ENCODE measurements around the gene NMD3. TPM values are rescaled to one million over a fixed set of nuclear protein-coding genes. Genes with fewer than 3 reads are reported as not detected.

NMD3 gene
- total and polyA plus RNA-seq, 9 of the 15 experiments (the other 6 are each of a cell fraction or from before 2014, with no cell fraction given): 63.5 to 178 (median 111) TPM

DNA sequence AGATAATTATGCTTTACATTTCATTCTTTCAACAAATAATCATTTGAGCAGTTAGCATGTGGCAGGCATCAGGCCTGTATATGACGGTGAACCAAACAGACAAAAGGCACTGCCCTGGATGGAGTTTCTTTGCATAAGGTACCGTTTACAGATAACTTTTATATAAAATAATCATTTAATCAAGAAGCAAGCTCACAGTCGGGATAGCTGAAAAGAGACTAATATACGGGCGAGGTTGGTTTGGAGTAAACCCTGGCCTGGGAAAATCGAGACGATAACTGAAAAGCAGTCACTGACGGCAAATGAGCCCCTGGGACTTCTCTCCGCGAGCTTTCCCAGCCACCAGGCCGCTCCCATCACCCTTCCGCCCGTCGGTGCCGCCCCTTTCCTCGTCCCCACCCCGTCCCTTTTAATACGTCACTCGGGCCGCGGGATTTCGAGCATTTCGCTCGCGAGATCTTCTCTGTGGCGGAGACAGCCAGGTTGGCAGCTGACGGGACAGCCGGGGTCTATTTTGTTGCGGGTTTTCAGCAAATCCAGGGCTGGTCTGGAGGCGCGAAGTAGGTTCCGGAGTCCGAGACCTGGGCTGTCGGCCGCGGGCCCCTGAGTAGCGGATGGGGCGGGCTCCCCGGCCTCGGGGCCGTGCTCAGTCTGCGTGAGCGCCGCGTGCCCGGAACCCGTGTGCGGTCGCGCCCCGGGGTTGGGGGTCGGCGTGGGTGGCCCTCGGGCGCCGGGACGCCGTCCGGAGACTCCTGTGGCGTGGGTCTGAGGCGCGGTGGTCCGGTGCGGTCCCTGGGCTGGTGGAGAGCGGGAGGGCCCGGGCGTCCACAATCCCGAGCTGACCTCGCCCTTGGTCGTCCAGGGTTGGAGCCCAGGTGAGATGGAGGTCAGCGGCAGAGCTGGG lies at the start of gene NMD3 (continued):
- TF ChIP-seq, protein P1, sequence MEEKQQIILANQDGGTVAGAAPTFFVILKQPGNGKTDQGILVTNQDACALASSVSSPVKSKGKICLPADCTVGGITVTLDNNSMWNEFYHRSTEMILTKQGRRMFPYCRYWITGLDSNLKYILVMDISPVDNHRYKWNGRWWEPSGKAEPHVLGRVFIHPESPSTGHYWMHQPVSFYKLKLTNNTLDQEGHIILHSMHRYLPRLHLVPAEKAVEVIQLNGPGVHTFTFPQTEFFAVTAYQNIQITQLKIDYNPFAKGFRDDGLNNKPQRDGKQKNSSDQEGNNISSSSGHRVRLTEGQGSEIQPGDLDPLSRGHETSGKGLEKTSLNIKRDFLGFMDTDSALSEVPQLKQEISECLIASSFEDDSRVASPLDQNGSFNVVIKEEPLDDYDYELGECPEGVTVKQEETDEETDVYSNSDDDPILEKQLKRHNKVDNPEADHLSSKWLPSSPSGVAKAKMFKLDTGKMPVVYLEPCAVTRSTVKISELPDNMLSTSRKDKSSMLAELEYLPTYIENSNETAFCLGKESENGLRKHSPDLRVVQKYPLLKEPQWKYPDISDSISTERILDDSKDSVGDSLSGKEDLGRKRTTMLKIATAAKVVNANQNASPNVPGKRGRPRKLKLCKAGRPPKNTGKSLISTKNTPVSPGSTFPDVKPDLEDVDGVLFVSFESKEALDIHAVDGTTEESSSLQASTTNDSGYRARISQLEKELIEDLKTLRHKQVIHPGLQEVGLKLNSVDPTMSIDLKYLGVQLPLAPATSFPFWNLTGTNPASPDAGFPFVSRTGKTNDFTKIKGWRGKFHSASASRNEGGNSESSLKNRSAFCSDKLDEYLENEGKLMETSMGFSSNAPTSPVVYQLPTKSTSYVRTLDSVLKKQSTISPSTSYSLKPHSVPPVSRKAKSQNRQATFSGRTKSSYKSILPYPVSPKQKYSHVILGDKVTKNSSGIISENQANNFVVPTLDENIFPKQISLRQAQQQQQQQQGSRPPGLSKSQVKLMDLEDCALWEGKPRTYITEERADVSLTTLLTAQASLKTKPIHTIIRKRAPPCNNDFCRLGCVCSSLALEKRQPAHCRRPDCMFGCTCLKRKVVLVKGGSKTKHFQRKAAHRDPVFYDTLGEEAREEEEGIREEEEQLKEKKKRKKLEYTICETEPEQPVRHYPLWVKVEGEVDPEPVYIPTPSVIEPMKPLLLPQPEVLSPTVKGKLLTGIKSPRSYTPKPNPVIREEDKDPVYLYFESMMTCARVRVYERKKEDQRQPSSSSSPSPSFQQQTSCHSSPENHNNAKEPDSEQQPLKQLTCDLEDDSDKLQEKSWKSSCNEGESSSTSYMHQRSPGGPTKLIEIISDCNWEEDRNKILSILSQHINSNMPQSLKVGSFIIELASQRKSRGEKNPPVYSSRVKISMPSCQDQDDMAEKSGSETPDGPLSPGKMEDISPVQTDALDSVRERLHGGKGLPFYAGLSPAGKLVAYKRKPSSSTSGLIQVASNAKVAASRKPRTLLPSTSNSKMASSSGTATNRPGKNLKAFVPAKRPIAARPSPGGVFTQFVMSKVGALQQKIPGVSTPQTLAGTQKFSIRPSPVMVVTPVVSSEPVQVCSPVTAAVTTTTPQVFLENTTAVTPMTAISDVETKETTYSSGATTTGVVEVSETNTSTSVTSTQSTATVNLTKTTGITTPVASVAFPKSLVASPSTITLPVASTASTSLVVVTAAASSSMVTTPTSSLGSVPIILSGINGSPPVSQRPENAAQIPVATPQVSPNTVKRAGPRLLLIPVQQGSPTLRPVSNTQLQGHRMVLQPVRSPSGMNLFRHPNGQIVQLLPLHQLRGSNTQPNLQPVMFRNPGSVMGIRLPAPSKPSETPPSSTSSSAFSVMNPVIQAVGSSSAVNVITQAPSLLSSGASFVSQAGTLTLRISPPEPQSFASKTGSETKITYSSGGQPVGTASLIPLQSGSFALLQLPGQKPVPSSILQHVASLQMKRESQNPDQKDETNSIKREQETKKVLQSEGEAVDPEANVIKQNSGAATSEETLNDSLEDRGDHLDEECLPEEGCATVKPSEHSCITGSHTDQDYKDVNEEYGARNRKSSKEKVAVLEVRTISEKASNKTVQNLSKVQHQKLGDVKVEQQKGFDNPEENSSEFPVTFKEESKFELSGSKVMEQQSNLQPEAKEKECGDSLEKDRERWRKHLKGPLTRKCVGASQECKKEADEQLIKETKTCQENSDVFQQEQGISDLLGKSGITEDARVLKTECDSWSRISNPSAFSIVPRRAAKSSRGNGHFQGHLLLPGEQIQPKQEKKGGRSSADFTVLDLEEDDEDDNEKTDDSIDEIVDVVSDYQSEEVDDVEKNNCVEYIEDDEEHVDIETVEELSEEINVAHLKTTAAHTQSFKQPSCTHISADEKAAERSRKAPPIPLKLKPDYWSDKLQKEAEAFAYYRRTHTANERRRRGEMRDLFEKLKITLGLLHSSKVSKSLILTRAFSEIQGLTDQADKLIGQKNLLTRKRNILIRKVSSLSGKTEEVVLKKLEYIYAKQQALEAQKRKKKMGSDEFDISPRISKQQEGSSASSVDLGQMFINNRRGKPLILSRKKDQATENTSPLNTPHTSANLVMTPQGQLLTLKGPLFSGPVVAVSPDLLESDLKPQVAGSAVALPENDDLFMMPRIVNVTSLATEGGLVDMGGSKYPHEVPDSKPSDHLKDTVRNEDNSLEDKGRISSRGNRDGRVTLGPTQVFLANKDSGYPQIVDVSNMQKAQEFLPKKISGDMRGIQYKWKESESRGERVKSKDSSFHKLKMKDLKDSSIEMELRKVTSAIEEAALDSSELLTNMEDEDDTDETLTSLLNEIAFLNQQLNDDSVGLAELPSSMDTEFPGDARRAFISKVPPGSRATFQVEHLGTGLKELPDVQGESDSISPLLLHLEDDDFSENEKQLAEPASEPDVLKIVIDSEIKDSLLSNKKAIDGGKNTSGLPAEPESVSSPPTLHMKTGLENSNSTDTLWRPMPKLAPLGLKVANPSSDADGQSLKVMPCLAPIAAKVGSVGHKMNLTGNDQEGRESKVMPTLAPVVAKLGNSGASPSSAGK (IDR thresholded peaks at IDR 0.05): peak; percentile 74; the same call in 1 of the 2 replicates
- TF ChIP-seq, protein P2, sequence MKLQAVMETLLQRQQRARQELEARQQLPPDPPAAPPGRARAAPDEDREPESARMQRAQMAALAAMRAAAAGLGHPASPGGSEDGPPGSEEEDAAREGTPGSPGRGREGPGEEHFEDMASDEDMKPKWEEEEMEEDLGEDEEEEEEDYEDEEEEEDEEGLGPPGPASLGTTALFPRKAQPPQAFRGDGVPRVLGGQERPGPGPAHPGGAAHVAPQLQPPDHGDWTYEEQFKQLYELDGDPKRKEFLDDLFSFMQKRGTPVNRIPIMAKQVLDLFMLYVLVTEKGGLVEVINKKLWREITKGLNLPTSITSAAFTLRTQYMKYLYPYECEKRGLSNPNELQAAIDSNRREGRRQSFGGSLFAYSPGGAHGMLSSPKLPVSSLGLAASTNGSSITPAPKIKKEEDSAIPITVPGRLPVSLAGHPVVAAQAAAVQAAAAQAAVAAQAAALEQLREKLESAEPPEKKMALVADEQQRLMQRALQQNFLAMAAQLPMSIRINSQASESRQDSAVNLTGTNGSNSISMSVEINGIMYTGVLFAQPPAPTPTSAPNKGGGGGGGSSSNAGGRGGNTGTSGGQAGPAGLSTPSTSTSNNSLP (IDR thresholded peaks at IDR 0.05; ENCODE audit: borderline replicate concordance, low read depth, low read length): peak; percentile 68; the same call in 1 of the 2 replicates
- TF ChIP-seq NCOA2 (IDR thresholded peaks at IDR 0.05; ENCODE audit: partially characterized antibody in 2 of 2) (no peak), EGR1 (conservative IDR thresholded peaks at IDR 0.05) (peak; percentile 62), ATF7 (IDR thresholded peaks at IDR 0.05) (peak; percentile 75), CREB1 (IDR thresholded peaks at IDR 0.05) (peak; percentile 82), CREB1 (CRISPR knock-in tag; IDR thresholded peaks at IDR 0.05) (peak; percentile 83), RBM17 (IDR thresholded peaks at IDR 0.05; ENCODE audit: borderline replicate concordance, low read depth, low read length) (no peak)
- TF ChIP-seq, protein P3, sequence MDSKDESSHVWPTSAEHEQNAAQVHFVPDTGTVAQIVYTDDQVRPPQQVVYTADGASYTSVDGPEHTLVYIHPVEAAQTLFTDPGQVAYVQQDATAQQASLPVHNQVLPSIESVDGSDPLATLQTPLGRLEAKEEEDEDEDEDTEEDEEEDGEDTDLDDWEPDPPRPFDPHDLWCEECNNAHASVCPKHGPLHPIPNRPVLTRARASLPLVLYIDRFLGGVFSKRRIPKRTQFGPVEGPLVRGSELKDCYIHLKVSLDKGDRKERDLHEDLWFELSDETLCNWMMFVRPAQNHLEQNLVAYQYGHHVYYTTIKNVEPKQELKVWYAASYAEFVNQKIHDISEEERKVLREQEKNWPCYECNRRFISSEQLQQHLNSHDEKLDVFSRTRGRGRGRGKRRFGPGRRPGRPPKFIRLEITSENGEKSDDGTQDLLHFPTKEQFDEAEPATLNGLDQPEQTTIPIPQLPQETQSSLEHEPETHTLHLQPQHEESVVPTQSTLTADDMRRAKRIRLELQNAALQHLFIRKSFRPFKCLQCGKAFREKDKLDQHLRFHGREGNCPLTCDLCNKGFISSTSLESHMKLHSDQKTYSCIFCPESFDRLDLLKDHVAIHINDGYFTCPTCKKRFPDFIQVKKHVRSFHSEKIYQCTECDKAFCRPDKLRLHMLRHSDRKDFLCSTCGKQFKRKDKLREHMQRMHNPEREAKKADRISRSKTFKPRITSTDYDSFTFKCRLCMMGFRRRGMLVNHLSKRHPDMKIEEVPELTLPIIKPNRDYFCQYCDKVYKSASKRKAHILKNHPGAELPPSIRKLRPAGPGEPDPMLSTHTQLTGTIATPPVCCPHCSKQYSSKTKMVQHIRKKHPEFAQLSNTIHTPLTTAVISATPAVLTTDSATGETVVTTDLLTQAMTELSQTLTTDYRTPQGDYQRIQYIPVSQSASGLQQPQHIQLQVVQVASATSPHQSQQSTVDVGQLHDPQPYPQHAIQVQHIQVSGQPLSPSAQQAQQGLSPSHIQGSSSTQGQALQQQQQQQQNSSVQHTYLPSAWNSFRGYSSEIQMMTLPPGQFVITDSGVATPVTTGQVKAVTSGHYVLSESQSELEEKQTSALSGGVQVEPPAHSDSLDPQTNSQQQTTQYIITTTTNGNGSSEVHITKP (IDR thresholded peaks at IDR 0.05; ENCODE audit: partially characterized antibody): peak; percentile 24
